B cell (primary cell): ENCODE measurements around the gene RPS6KA1. TPM values are rescaled to one million over a fixed set of nuclear protein-coding genes. Genes with fewer than 3 reads are reported as not detected.

Experiments
- ATAC-seq: fragments of 200-7000 bp; cut with Tn5 transposase; one replicate; pipeline ENCODE4 v1.10.0; 2021; ENCODE audit warnings: low read depth, mild to moderate bottlenecking, moderate number of reproducible peaks, moderate library complexity
- CTCF ChIA-PET: fragments of 350-600 bp; sonication (Branson Sonifier 250); formaldehyde crosslinking; loops from one replicate; lab custom pipeline; 2021; ENCODE audit warnings: antibody characterized with exemption, inconsistent platforms; lab: Charles Lee
- POLR2A ChIA-PET: fragments of 350-600 bp; sonication (Branson Sonifier 250); formaldehyde crosslinking; loops from one replicate; lab custom pipeline; 2021; ENCODE audit warnings: antibody characterized with exemption; lab: Charles Lee
- DNase-seq: peaks from one replicate; pipeline ENCODE4 v3.0.0; 2013
- H2AFZ ChIP-seq: 2 replicates; pipeline ENCODE4 v1.6.1; 2012; ENCODE audit warnings: mild to moderate bottlenecking, low read depth, low read length; ENCODE audit not compliant: insufficient read depth, poor library complexity, severe bottlenecking
- H3K27ac ChIP-seq, 2 donors: 1 replicate in 1 of 2; 2 replicates in 1 of 2; pipeline ENCODE4 v1.5.1; 2012 to 2013; ENCODE audit warnings: low read length in 2 of 2, mild to moderate bottlenecking in 2 of 2, moderate library complexity in 1 of 2
- H3K27me3 ChIP-seq, 4 experiments: fragments of 200-600 bp in 1 of 4; sonication (generic) in 1 of 4; replicated peaks in 1 of 4; 1 replicate in 2 of 4; 2 replicates in 2 of 4; pipeline versions ENCODE4 v1.6.1 to v1.7.0; 2013 to 2016; ENCODE audit warnings: low read length in 3 of 4, mild to moderate bottlenecking in 2 of 4, mixed read lengths in 1 of 4, moderate library complexity in 1 of 4; ENCODE audit not compliant: insufficient read depth in 4 of 4, control insufficient read depth in 3 of 4; ENCODE audit errors: control extremely low read depth in 1 of 4
- H3K36me3 ChIP-seq, 2 experiments: replicated peaks in 1 of 2; 1 replicate in 1 of 2; 2 replicates in 1 of 2; pipeline versions ENCODE4 v1.6.1 to v1.7.1; 2013; ENCODE audit warnings: low read length in 1 of 2; ENCODE audit not compliant: insufficient read depth in 2 of 2, control insufficient read depth in 1 of 2; ENCODE audit errors: control extremely low read depth in 1 of 2, extremely low read depth in 1 of 2
- H3K4me1 ChIP-seq, 2 donors: fragments of 200-600 bp in 1 of 2; sonication (generic) in 1 of 2; 1 replicate in 1 of 2; 2 replicates in 1 of 2; pipeline versions ENCODE4 v1.5.1 to v1.6.1; 2013 to 2017; ENCODE audit warnings: low read length in 2 of 2; ENCODE audit not compliant: control insufficient read depth in 2 of 2, insufficient read depth in 2 of 2
- H3K4me2 ChIP-seq: replicated peaks from 2 replicates; pipeline ENCODE3; 2012; ENCODE audit warnings: mild to moderate bottlenecking, low read depth, low read length; ENCODE audit not compliant: poor library complexity, severe bottlenecking
- H3K4me3 ChIP-seq, 5 experiments: fragments of 200-600 bp in 1 of 5; sonication (generic) in 1 of 5; 1 replicate in 3 of 5; 2 replicates in 2 of 5; pipeline versions ENCODE4 v1.5.1 to v1.7.0; 2011 to 2016; ENCODE audit warnings: low read length in 4 of 5, mild to moderate bottlenecking in 4 of 5, low read depth in 2 of 5, control low read depth in 1 of 5, moderate library complexity in 1 of 5; ENCODE audit not compliant: insufficient read depth in 1 of 5; ENCODE audit errors: control extremely low read depth in 1 of 5, extremely low read depth in 1 of 5
- H3K79me2 ChIP-seq: fragments of 200-600 bp; sonication (generic); one replicate; pipeline ENCODE4 v1.6.0; 2016; ENCODE audit warnings: low read length; ENCODE audit not compliant: control insufficient read depth, insufficient read depth
- H3K9ac ChIP-seq: fragments of 200-600 bp; sonication (generic); 2 replicates; pipeline ENCODE4 v1.6.1; 2017; ENCODE audit warnings: mild to moderate bottlenecking, low read length, moderate library complexity
- H3K9me3 ChIP-seq, 3 donors: one replicate each; pipeline versions ENCODE4 v1.6.1 to v1.7.1; 2013; ENCODE audit warnings: low read length in 2 of 3; ENCODE audit not compliant: control insufficient read depth in 2 of 3, insufficient read depth in 1 of 3; ENCODE audit errors: control extremely low read depth in 1 of 3
- H4K20me1 ChIP-seq: 2 replicates; pipeline ENCODE4 v1.6.0; 2012; ENCODE audit warnings: mild to moderate bottlenecking, low read length; ENCODE audit not compliant: insufficient read depth, control insufficient read depth, poor library complexity, severe bottlenecking
- H3K27ac Mint-ChIP-seq: one replicate; pipeline ENCODE4 v1.8.0; 2021; ENCODE audit warnings: mixed read lengths
- H3K27me3 Mint-ChIP-seq: one replicate; pipeline ENCODE4 v1.8.0; 2021; ENCODE audit warnings: mixed read lengths
- H3K4me1 Mint-ChIP-seq: one replicate; pipeline ENCODE4 v1.8.0; 2021; ENCODE audit warnings: mixed read lengths
- H3K4me3 Mint-ChIP-seq: one replicate; pipeline ENCODE4 v1.8.0; 2021; ENCODE audit warnings: mixed read lengths
- H3K9me3 Mint-ChIP-seq: one replicate; pipeline ENCODE4 v1.8.0; 2022; ENCODE audit warnings: mixed read lengths; ENCODE audit not compliant: insufficient read depth
- EZH2 ChIP-seq: IDR thresholded peaks from 2 replicates; pipeline ENCODE4 v1.6.1; 2012; ENCODE audit warnings: borderline replicate concordance, low read depth, mild to moderate bottlenecking, moderate library complexity, low read length; ENCODE audit not compliant: insufficient read depth, poor library complexity, severe bottlenecking
- WGBS: methylation state at CpG from one replicate; pipeline ENCODE4 v1.1.5; 2013; ENCODE audit warnings: missing lambda C conversion rate; ENCODE audit not compliant: insufficient coverage; 5-methylcytosine and 5-hydroxymethylcytosine counted together
- intact Hi-C: fragments of 100-400 bp; cut with micrococcal nuclease; formaldehyde crosslinking; loops from one replicate; pipeline ENCODE4 v1.10.0; 2022
- polyA plus RNA-seq: library from polyadenylated mRNA; depleted of rRNA; stranded (reverse); fragments of >200 nt; gene quantifications from 2 replicates; pipeline ENCODE4 v1.2.3, GENCODE V29; 2012
- total RNA-seq, 2 donors: library from RNA; stranded (reverse); fragments of 120-200 nt in 1 of 2; gene quantifications; 1 replicate in 1 of 2; 2 replicates in 1 of 2; pipeline versions ENCODE4 v1.2.3 to v1.2.4, GENCODE V29; 2013 to 2022
- TF ChIP-seq, protein P1 (sequence below): fragments of 200-600 bp; IDR thresholded peaks from one replicate; pipeline ENCODE4 v1.8.0; 2022; ENCODE audit warnings: antibody characterized with exemption, mild to moderate bottlenecking

Gene RPS6KA1
- total and polyA plus RNA-seq, 2 donors (not counting 1 experiment from before 2014, with no cell fraction given): 72.0 to 99.9 TPM

DNA sequence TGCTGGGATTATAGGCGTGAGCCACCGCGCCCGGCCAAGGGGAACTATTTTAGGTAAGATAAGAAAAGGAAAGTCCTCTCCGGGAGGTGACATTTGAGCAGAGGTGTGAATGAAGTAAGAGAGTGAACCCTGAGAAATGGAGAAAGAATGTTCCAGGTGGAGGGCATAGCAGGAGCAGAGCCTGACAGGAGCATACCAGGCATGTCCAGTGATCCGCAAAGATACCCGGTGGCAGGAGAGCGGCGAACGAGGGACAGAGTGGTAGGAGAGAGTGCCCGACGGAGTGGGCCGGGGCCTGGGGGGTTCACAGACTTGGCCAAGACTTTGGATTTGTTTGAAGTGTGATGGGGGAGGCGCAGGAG lies 7.9 kb upstream of the RPS6KA1 start:
- WGBS: 95% methylated on average over 11 of the region's 14 CpGs
- no peak overlapping the region for H3K4me2 ChIP-seq
- H3K27ac ChIP-seq: no peak overlapping the region
- H3K4me3 Mint-ChIP-seq: no peak overlapping the region
- ATAC-seq: no peak
- no peaks in the 10 kb centered on the region for H3K9me3 ChIP-seq
- H3K79me2 ChIP-seq: no peaks in the 10 kb centered on the region
- H3K9me3 Mint-ChIP-seq: no peaks in the 10 kb centered on the region
- no peak overlapping the region for H3K9ac ChIP-seq
- no peak overlapping the region for H3K4me3 ChIP-seq
- intact Hi-C loops: no loop called here
- ChIA-PET POLR2A (interaction anchor here (0.9 kb wide), 1 partner anchor 21 kb away, joined by 3 read pairs; no protein-coding TSS in a partner anchor), CTCF (interaction anchor here (1.1 to 1.3 kb wide), 2 partner anchors 22 to 24 kb away, joined by 3 read pairs; no protein-coding TSS in a partner anchor)
- no peak overlapping the region for H2AFZ ChIP-seq
- no peak overlapping the region for H3K27ac Mint-ChIP-seq
- no peaks in the 10 kb centered on the region for H4K20me1 ChIP-seq
- H3K36me3 ChIP-seq: no peaks in the 10 kb centered on the region
- H3K27me3 Mint-ChIP-seq: peaks cover 14% of the 10 kb centered on the region
- TF ChIP-seq EZH2: no peak
- TF ChIP-seq, protein P1, sequence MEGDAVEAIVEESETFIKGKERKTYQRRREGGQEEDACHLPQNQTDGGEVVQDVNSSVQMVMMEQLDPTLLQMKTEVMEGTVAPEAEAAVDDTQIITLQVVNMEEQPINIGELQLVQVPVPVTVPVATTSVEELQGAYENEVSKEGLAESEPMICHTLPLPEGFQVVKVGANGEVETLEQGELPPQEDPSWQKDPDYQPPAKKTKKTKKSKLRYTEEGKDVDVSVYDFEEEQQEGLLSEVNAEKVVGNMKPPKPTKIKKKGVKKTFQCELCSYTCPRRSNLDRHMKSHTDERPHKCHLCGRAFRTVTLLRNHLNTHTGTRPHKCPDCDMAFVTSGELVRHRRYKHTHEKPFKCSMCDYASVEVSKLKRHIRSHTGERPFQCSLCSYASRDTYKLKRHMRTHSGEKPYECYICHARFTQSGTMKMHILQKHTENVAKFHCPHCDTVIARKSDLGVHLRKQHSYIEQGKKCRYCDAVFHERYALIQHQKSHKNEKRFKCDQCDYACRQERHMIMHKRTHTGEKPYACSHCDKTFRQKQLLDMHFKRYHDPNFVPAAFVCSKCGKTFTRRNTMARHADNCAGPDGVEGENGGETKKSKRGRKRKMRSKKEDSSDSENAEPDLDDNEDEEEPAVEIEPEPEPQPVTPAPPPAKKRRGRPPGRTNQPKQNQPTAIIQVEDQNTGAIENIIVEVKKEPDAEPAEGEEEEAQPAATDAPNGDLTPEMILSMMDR: no peak
- H3K27me3 ChIP-seq: peaks cover 0 to 3% (median 0%) of the 10 kb centered on the region in 4 experiments
- H3K4me1 ChIP-seq: no peaks in the 10 kb centered on the region
- no peaks in the 10 kb centered on the region for H3K4me1 Mint-ChIP-seq
- no peak for DNase-seq

DNA sequence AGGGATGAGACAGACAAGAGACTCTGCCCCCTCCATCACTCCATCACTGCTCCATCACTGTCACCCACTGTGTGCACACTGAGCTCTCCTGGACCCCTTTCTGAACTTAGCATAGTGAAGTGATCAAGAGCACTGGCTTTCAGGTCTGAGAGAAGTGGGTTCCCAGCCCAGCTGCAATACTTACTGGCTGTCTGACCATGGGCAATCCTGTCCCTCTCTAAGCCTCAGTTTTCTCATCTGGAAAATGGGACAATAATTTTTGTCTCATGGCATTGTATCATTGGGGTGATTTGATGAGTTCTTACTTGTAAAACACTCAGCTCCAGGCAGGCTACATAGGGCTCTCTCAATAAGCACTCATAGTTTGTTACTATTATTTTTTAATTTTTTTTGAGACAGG lies 7.5 kb upstream of the RPS6KA1 start:
- H3K9ac ChIP-seq: no peak overlapping the region

More for the DNA sequence above, 7.5 kb upstream of the RPS6KA1 start:
- no peak overlapping the region for H2AFZ ChIP-seq
- peaks cover 14% of the 10 kb centered on the region for H3K27me3 Mint-ChIP-seq
- CTCF ChIA-PET: interaction anchor here (1.1 kb wide), 1 partner anchor 24 kb away, joined by 3 read pairs; no protein-coding TSS in a partner anchor
- intact Hi-C loops: no loop called here
- no peaks in the 10 kb centered on the region for H3K79me2 ChIP-seq
- H3K4me3 ChIP-seq: no peak overlapping the region
- H3K27ac Mint-ChIP-seq: no peak overlapping the region
- no peak overlapping the region for H3K4me2 ChIP-seq
- ATAC-seq: no peak
- TF ChIP-seq EZH2: no peak
- TF ChIP-seq, protein P1: no peak
- peaks cover 0 to 3% (median 0%) of the 10 kb centered on the region in 4 experiments for H3K27me3 ChIP-seq
- H3K4me1 ChIP-seq: no peaks in the 10 kb centered on the region
- no peak overlapping the region for H3K4me3 Mint-ChIP-seq
- no peaks in the 10 kb centered on the region for H3K9me3 ChIP-seq
- no peak for DNase-seq
- no peaks in the 10 kb centered on the region for H4K20me1 ChIP-seq
- no peaks in the 10 kb centered on the region for H3K36me3 ChIP-seq
- H3K4me1 Mint-ChIP-seq: no peaks in the 10 kb centered on the region
- H3K9me3 Mint-ChIP-seq: no peaks in the 10 kb centered on the region
- H3K27ac ChIP-seq: no peak overlapping the region
- POLR2A ChIA-PET: interaction anchor here (0.6 to 0.9 kb wide), 2 partner anchors 21 to 347 kb away, joined by 3 read pairs; no protein-coding TSS in a partner anchor
